Stomach (tissue), 9 donors: Measurements from ENCODE around the gene ENAH. TPM values are rescaled to one million over a fixed set of nuclear protein-coding genes. Genes with fewer than 3 reads are reported as not detected.

Experiments used
- DNase-seq, 2 donors: peaks; one replicate each; pipeline versions ENCODE4 v3.0.0 to v3.0.0-alpha.2; 2013 to 2019
- H3K27ac ChIP-seq, 5 donors: fragments of 200-600 bp in 4 of 5; sonication (generic) in 4 of 5; one replicate each; pipeline ENCODE4 v1.5.1; 2013 to 2019; ENCODE audit warnings: mild to moderate bottlenecking in 1 of 5, moderate library complexity in 1 of 5
- H3K27me3 ChIP-seq, 3 donors: fragments of 200-600 bp; sonication (generic); one replicate each; pipeline ENCODE4 v1.5.1; 2017 to 2019; ENCODE audit warnings: mixed run types in 1 of 3
- H3K36me3 ChIP-seq, 4 donors: fragments of 200-600 bp; sonication (generic); 1 replicate in 3 of 4; 2 replicates in 1 of 4; pipeline ENCODE4 v1.5.1; 2016 to 2019
- H3K4me1 ChIP-seq, 4 donors: fragments of 200-600 bp; sonication (generic); one replicate each; pipeline ENCODE4 v1.5.1; 2016 to 2019
- H3K4me3 ChIP-seq, 4 donors: fragments of 200-600 bp; sonication (generic) in 3 of 4; one replicate each; pipeline ENCODE4 v1.5.1; 2016 to 2019; ENCODE audit warnings: mild to moderate bottlenecking in 1 of 4
- H3K9me3 ChIP-seq, 4 donors: fragments of 200-600 bp; sonication (generic); one replicate each; pipeline ENCODE4 v1.5.1; 2016 to 2019
- CTCF ChIP-seq, 7 experiments: fragments of 450-650 bp in 4 of 7; fragments of 200-600 bp in 3 of 7; sonication (generic) in 3 of 7; IDR thresholded peaks; one replicate each; pipeline ENCODE4 v1.5.1; 2016 to 2019; ENCODE audit warnings: antibody characterized with exemption in 7 of 7, control low read depth in 2 of 7, mild to moderate bottlenecking in 1 of 7
- EP300 ChIP-seq: sonication (generic); formaldehyde crosslinking; IDR thresholded peaks from one replicate; pipeline ENCODE4 v1.6.1; 2017; ENCODE audit warnings: antibody characterized with exemption
- POLR2A ChIP-seq, 4 donors: fragments of 450-650 bp; IDR thresholded peaks; one replicate each; pipeline ENCODE4 v1.6.1; 2016; ENCODE audit warnings: antibody characterized with exemption in 4 of 4, control low read depth in 2 of 4, mild to moderate bottlenecking in 1 of 4, moderate library complexity in 1 of 4
- POLR2AphosphoS5 ChIP-seq, 3 donors: sonication (generic); formaldehyde crosslinking; IDR thresholded peaks; one replicate each; pipeline ENCODE4 v1.6.1; 2016; ENCODE audit warnings: antibody characterized with exemption in 3 of 3
- whole genome bisulfite sequencing, 5 donors: extraction: QIAGEN DNeasy Blood & Tissue Kit in 3 of 5; methylation state at CpG; one replicate each; pipeline versions ENCODE4 v1.1.5 to v1.1.7; 2013 to 2018; 5-methylcytosine and 5-hydroxymethylcytosine counted together
- intact Hi-C: fragments of 100-400 bp; cut with DNase I; formaldehyde crosslinking; loops from one replicate; pipeline ENCODE4 v1.15.1; 2023; ENCODE audit warnings: low total_unique reads
- polyA plus RNA-seq, 3 donors: library from polyadenylated mRNA; stranded (reverse); fragments of 200-250 nt; gene quantifications; one replicate each; pipeline ENCODE4 v1.2.3, GENCODE V29; 2013
- total RNA-seq, 5 donors: library from RNA; depleted of rRNA; stranded (reverse); fragments of >200 nt; gene quantifications; one replicate each; pipeline versions ENCODE4 v1.1.0 to v1.2.3, GENCODE V29; 2014 to 2016
- donor health status: healthy with polysubstance abuse.
- donor health status: Bipolar disorder and iron deficiency.
- donor health status: healthy.

ENAH gene
- total and polyA plus RNA-seq, 8 donors: 8.5 to 186 (median 110) TPM

- H3K36me3 ChIP-seq: no peaks in the 10 kb centered on the region
- TF ChIP-seq CTCF (IDR thresholded peaks at IDR 0.05) (no peak), POLR2AphosphoS5 (IDR thresholded peaks at IDR 0.05) (no peak), EP300 (no peak), POLR2A (IDR thresholded peaks at IDR 0.05) (no peak)
- peaks cover 0 to 26% (median 10%) of the 10 kb centered on the region in 4 donors for H3K4me1 ChIP-seq
- H3K27ac ChIP-seq: no peak overlapping the region
- no peaks in the 10 kb centered on the region for H3K27me3 ChIP-seq
- H3K9me3 ChIP-seq: no peaks in the 10 kb centered on the region
- H3K4me3 ChIP-seq: no peak overlapping the region
- DNase-seq: no peak
- intact Hi-C loops: no loop called here
- WGBS, 5 donors: 97 to 100% (median 98%) methylated on average over 1 of the region's 1 CpG
Measured at GRCh38 chr1:225587310-225587709, 65.6 kb downstream of the ENAH start.

GRCh38 chr1:225581186-225581585 is 71.7 kb downstream of the ENAH start:
- Histone ChIP-seq H3K36me3 (no peaks in the 10 kb centered on the region), H3K9me3 (no peaks in the 10 kb centered on the region), H3K27ac (peak overlapping the region in 1 of 5 donors; percentile 62), H3K27me3 (no peaks in the 10 kb centered on the region), H3K4me3 (no peak overlapping the region), H3K4me1 (peaks cover 3 to 54% (median 29%) of the 10 kb centered on the region in 4 donors)
- TF ChIP-seq POLR2AphosphoS5 (IDR thresholded peaks at IDR 0.05) (no peak), POLR2A (IDR thresholded peaks at IDR 0.05) (no peak), CTCF (IDR thresholded peaks at IDR 0.05) (no peak), EP300 (no peak)
- intact Hi-C loops: no loop called here
- DNase-seq: peak in 1 of 2 donors; percentile 20
- WGBS, 5 donors: 21 to 38% (median 28%) methylated on average over 3 of the region's 3 CpGs

GRCh38 chr1:225580238-225581099 is 72.5 kb downstream of the ENAH start:
- TF ChIP-seq CTCF (IDR thresholded peaks at IDR 0.05): no peak
- no peak for TF ChIP-seq POLR2AphosphoS5 (IDR thresholded peaks at IDR 0.05)
- TF ChIP-seq EP300: no peak
- Histone ChIP-seq H3K9me3 (no peaks in the 10 kb centered on the region), H3K4me1 (peaks cover 3 to 54% (median 29%) of the 10 kb centered on the region in 4 donors), H3K4me3 (no peak overlapping the region), H3K36me3 (no peaks in the 10 kb centered on the region), H3K27me3 (no peaks in the 10 kb centered on the region), H3K27ac (peak overlapping the region in 1 of 5 donors; percentile 62)
- WGBS, 5 donors: 59 to 75% (median 73%) methylated on average over 17 of the region's 17 CpGs
- DNase-seq: peak in 1 of 2 donors; percentile 29
- intact Hi-C loops: no loop called here

- H3K9me3 ChIP-seq: no peaks in the 10 kb centered on the region
- no peak for DNase-seq
- no peaks in the 10 kb centered on the region for H3K36me3 ChIP-seq
- H3K27ac ChIP-seq: no peak overlapping the region
- TF ChIP-seq CTCF (IDR thresholded peaks at IDR 0.05) (no peak), EP300 (no peak), POLR2A (IDR thresholded peaks at IDR 0.05) (no peak)
- peaks cover 0 to 56% (median 29%) of the 10 kb centered on the region in 4 donors for H3K4me1 ChIP-seq
- no peaks in the 10 kb centered on the region for H3K27me3 ChIP-seq
- WGBS, 5 donors: 47 to 63% (median 60%) methylated on average over 3 of the region's 3 CpGs
- intact Hi-C loops: no loop called here
- H3K4me3 ChIP-seq: no peak overlapping the region
Measured at GRCh38 chr1:225578251-225578977, 74.5 kb downstream of the ENAH start.
